ENCODE data around the gene ANKFY1.

- TF ChIP-seq CTCF (IDR thresholded peaks at IDR 0.05; ENCODE audit: borderline replicate concordance, extremely low read depth, low read length, poor library complexity, severe bottlenecking): no peak
- no peak for TF ChIP-seq EZH2 (IDR thresholded peaks at IDR 0.05; ENCODE audit: borderline replicate concordance, low read depth, low read length, severe bottlenecking)
Measured at GRCh38 chr17:4147751-4148310, 115.9 kb downstream of the ANKFY1 start.
